Heart right ventricle (tissue), 16 donors: ENCODE measurements around the gene MALRD1. TPM values are rescaled to one million over a fixed set of nuclear protein-coding genes. Genes with fewer than 3 reads are reported as not detected.

Experiments
- ATAC-seq, 8 donors: fragments of 200-7000 bp; cut with Tn5 transposase; one replicate each; pipeline ENCODE4 v1.9.1; 2020; ENCODE audit warnings: mild to moderate bottlenecking in 8 of 8, moderate library complexity in 8 of 8, moderate number of reproducible peaks in 1 of 8
- DNase-seq, 2 donors: peaks; one replicate each; pipeline ENCODE4 v3.0.0-alpha.2; 2020
- H3K27ac ChIP-seq, 10 donors: fragments of 200-600 bp; sonication (generic) in 2 of 10; one replicate each; pipeline versions ENCODE4 v1.5.0 to v1.8.0; 2020 to 2022; ENCODE audit warnings: mild to moderate bottlenecking in 3 of 10
- H3K27me3 ChIP-seq, 7 donors: fragments of 200-600 bp; one replicate each; pipeline ENCODE4 v1.8.0; 2021 to 2022; ENCODE audit warnings: mild to moderate bottlenecking in 2 of 7
- H3K36me3 ChIP-seq, 9 donors: fragments of 200-600 bp; sonication (generic) in 1 of 9; one replicate each; pipeline versions ENCODE4 v1.5.0 to v1.8.0; 2020 to 2022; ENCODE audit warnings: mild to moderate bottlenecking in 2 of 9
- H3K4me1 ChIP-seq, 9 donors: fragments of 200-600 bp; sonication (generic) in 1 of 9; one replicate each; pipeline versions ENCODE4 v1.5.0 to v1.8.0; 2020 to 2022; ENCODE audit warnings: mild to moderate bottlenecking in 4 of 9
- H3K4me3 ChIP-seq, 10 donors: fragments of 200-600 bp; sonication (generic) in 2 of 10; one replicate each; pipeline versions ENCODE4 v1.5.0 to v1.8.0; 2020 to 2022; ENCODE audit warnings: mild to moderate bottlenecking in 7 of 10, moderate library complexity in 2 of 10
- H3K9me3 ChIP-seq, 11 donors: fragments of 200-600 bp in 10 of 11; sonication (generic) in 2 of 11; one replicate each; pipeline versions ENCODE4 v1.5.0 to v1.8.0; 2013 to 2022; ENCODE audit warnings: mild to moderate bottlenecking in 2 of 11, control low read depth in 1 of 11, moderate library complexity in 1 of 11
- WGBS, 2 donors: extraction: QIAGEN DNeasy Blood & Tissue Kit; methylation state at CpG; one replicate each; pipeline ENCODE4 v1.1.7; 2013; ENCODE audit warnings: inconsistent platforms in 1 of 2; 5-methylcytosine and 5-hydroxymethylcytosine counted together
- intact Hi-C, 10 donors: fragments of 100-400 bp; cut with DNase I; formaldehyde crosslinking; loops; one replicate each; pipeline versions ENCODE4 v1.11.1 to v1.14.2; 2022
- polyA plus RNA-seq, 2 donors: library from polyadenylated mRNA; stranded (reverse); fragments of 200-250 nt; gene quantifications; one replicate each; pipeline ENCODE4 v1.2.3, GENCODE V29; 2013
- total RNA-seq, 10 donors: library from RNA; stranded (reverse); fragmentation: NEBNext Ultra II Directional in 3 of 10; extraction: Animal tissue kit (Norgen Biotek cat#: 25700) in 3 of 10; gene quantifications; one replicate each; pipeline versions ENCODE4 v1.2.1 to v1.2.4, GENCODE V29; 2021 to 2023
- TF ChIP-seq, protein P1 (sequence below), 9 donors: fragments of 200-600 bp; sonication (generic) in 2 of 9; IDR thresholded peaks; one replicate each; pipeline versions ENCODE4 v1.5.0 to v1.8.0; 2021 to 2022; ENCODE audit warnings: antibody characterized with exemption in 9 of 9, mild to moderate bottlenecking in 5 of 9, moderate library complexity in 1 of 9
- donor health status: Arrhythmogenic right ventricular cardiomyopathy.
- donor health status: ischemic (EF 13 %, LVEDD 7.1; RV severe dilation, severe dysfunction).
- donor health status: healthy with polysubstance abuse.
- donor health status: DM: no; HTN: yes; CAD: no.
- donor health status: DM: no; HTN: no; CAD: no.
- donor health status: ischemic (EF 25% LVEDD 6.9; RV normal size, moderate dysfunction).
- donor health status: ischemic (EF 25% LVEDD 5.7; RV mildly dilated, moderate dysfunction).
- donor health status: healthy.
- donor health status: DM: yes; HTN: yes; CAD: no.
- donor health status: Ischemic cardiomyopathy.
- donor health status: ischemic (EF 35%, LVEDD 5.7; RV mildly dilated, moderate dysfunction).
- donor health status: nonischemic (EF 11% LVEDD 7.7; RV severe dilation, severe dysfunction).
- donor health status: DM: yes; HTN: yes; CAD: no.
- donor health status: PGD.
- donor health status: ischemic (EF 29% LVEDD 5.4; RV normal size, mild dysfunction).
- donor health status: nonischemic (EF 23%, LVEDD 6.1; RV moderate dilation, normal function).

MALRD1 gene
- total and polyA plus RNA-seq, 12 donors: 0.10 to 2.2 (median 0.47) TPM

DNA sequence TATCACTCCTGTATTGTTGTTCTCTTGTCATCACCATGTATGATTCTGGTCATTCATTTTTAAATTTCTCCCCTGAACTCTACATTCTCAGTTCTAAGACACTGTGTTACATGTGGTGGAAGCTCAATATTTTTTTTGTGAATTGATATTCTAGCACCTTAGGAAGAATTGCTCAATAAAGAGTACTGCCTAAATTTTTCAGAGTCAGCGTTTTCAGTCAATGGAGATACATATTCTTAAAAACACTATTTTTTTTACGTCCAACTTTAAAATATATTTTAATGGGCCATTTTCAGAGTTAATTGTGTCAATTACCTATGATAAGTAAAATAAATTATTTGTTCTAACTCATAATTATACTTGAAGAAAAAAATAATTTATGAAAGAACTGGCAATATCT lies 557.2 kb downstream of the MALRD1 start:
- DNase-seq (no peak), ATAC-seq (no peak)
- TF ChIP-seq, protein P1, sequence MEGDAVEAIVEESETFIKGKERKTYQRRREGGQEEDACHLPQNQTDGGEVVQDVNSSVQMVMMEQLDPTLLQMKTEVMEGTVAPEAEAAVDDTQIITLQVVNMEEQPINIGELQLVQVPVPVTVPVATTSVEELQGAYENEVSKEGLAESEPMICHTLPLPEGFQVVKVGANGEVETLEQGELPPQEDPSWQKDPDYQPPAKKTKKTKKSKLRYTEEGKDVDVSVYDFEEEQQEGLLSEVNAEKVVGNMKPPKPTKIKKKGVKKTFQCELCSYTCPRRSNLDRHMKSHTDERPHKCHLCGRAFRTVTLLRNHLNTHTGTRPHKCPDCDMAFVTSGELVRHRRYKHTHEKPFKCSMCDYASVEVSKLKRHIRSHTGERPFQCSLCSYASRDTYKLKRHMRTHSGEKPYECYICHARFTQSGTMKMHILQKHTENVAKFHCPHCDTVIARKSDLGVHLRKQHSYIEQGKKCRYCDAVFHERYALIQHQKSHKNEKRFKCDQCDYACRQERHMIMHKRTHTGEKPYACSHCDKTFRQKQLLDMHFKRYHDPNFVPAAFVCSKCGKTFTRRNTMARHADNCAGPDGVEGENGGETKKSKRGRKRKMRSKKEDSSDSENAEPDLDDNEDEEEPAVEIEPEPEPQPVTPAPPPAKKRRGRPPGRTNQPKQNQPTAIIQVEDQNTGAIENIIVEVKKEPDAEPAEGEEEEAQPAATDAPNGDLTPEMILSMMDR (IDR thresholded peaks at IDR 0.05): no peak
- Histone ChIP-seq H3K27me3 (no peaks in the 10 kb centered on the region), H3K36me3 (no peaks in the 10 kb centered on the region), H3K4me3 (no peak overlapping the region), H3K9me3 (no peaks in the 10 kb centered on the region), H3K4me1 (no peaks in the 10 kb centered on the region), H3K27ac (no peak overlapping the region)
- WGBS, 2 donors: 90 to 96% methylated on average over 2 of the region's 2 CpGs
- intact Hi-C loops: no loop called here

DNA sequence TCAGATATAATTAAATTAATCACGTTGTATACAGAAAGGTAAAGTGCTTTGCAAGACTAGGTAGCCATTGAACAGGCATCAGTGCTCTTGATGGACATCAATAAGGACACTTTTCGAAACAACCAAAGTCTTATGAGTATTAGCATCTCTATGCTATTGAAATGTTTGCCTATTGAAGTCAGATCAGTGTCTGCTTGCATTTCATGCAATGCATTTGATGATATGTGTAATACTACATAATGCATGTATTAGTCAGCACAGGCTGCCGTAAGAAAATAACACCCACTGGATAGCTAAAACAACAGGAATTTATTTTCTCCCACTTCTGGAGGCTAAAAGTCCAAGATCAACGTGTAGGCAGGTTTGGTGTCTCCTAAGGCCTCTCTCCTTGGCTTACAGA lies 558.4 kb downstream of the MALRD1 start:
- intact Hi-C loops: no loop called here
- H3K36me3 ChIP-seq: no peaks in the 10 kb centered on the region
- ATAC-seq (no peak), DNase-seq (no peak)
- WGBS, 2 donors: 79 to 84% methylated on average over 4 of the region's 4 CpGs
- no peaks in the 10 kb centered on the region for H3K9me3 ChIP-seq
- H3K27me3 ChIP-seq: no peaks in the 10 kb centered on the region
- H3K4me1 ChIP-seq: no peaks in the 10 kb centered on the region
- no peak overlapping the region for H3K27ac ChIP-seq
- TF ChIP-seq, protein P1 (IDR thresholded peaks at IDR 0.05): no peak
- no peak overlapping the region for H3K4me3 ChIP-seq

DNA sequence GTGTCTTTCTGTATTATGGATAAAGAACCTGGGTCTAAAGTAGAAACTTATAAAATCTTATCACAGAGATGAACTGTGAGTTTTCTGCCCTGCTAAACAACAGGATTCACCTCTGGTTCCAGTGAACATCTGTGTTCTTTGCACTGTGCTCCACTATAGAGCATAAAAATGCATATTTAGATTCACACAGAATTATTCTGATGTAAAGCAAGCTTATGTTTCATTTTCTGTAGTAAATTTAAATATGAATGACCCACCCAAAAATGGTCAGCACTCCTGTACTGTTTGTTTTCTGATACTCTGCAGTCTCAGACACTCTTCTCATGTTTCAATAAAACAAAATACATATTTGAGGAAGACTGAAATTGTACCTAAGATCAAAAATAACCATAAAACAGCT lies 563.2 kb downstream of the MALRD1 start:
- no peak for ATAC-seq
- H3K27ac ChIP-seq: no peak overlapping the region
- H3K9me3 ChIP-seq: peaks cover 0 to 6% (median 0%) of the 10 kb centered on the region in 11 donors
- H3K27me3 ChIP-seq: no peaks in the 10 kb centered on the region
- intact Hi-C loops: no loop called here
- TF ChIP-seq, protein P1 (IDR thresholded peaks at IDR 0.05): no peak
- no peaks in the 10 kb centered on the region for H3K36me3 ChIP-seq
- DNase-seq: no peak
- H3K4me1 ChIP-seq: no peaks in the 10 kb centered on the region
- H3K4me3 ChIP-seq: no peak overlapping the region

DNA sequence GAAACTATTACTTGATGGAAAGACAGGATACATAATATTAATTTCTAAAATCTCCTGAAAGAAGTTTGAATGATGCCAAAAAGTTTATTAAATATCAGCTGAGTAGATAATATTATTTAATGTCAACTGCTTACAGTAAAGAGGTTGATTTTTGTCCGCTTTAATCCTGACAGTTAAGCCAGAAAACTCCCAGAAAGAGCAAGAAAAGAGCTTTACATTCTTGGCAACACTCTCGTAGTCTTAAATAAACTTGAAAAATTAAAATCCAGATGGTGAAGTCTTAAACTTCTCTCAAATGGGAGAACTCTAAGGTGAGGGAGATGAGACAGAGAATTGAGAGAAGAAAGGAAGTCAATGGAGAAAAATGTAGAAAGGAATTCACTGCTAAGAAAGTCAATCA lies 568.4 kb downstream of the MALRD1 start:
- Histone ChIP-seq H3K27me3 (no peaks in the 10 kb centered on the region), H3K9me3 (peaks cover 0 to 6% (median 0%) of the 10 kb centered on the region in 11 donors), H3K36me3 (no peaks in the 10 kb centered on the region), H3K27ac (no peak overlapping the region), H3K4me3 (no peak overlapping the region), H3K4me1 (no peaks in the 10 kb centered on the region)
- TF ChIP-seq, protein P1 (IDR thresholded peaks at IDR 0.05): no peak
- intact Hi-C loops: no loop called here
- ATAC-seq (no peak), DNase-seq (no peak)
- WGBS, 2 donors: 77 to 78% methylated on average over 2 of the region's 2 CpGs

DNA sequence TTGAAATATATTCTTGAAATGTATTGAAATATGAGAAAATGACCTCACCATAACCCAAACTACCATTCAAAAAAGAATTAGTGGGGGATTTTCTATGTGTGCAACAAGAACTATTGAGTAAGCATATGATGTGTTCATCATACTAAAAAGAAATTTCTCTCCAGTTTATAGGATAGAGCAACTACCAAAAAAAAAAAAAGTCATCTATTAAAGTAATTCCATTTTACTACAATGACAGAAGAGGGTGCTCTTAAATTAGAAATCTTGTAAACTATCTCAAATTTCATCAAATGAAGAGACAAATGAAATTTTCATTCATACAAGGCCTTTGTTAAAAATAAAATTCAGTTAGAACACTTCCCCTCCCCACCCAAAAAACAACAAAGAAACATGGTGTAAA lies 572.2 kb downstream of the MALRD1 start:
- H3K4me1 ChIP-seq: no peaks in the 10 kb centered on the region
- no peak overlapping the region for H3K27ac ChIP-seq
- no peaks in the 10 kb centered on the region for H3K27me3 ChIP-seq
- no peaks in the 10 kb centered on the region for H3K36me3 ChIP-seq
- no peak overlapping the region for H3K4me3 ChIP-seq
- intact Hi-C loops: loop anchor here in 1 of 10 donors (10.0 kb wide), 1 partner anchor 174 kb away; no protein-coding TSS in a partner anchor
- TF ChIP-seq, protein P1 (IDR thresholded peaks at IDR 0.05): peak in 2 of 9 donors; percentile 22 to 30
- H3K9me3 ChIP-seq: no peaks in the 10 kb centered on the region
- no peak for DNase-seq
- ATAC-seq: no peak
